Occipital lobe (tissue), 2 donors: ENCODE measurements around the gene QPCTL. TPM values are rescaled to one million over a fixed set of nuclear protein-coding genes. Genes with fewer than 3 reads are reported as not detected.

ENCODE experiments used
- small RNA-seq: library from RNA; depleted of rRNA; stranded (forward); fragments of <200 nt; gene quantifications from one replicate; pipeline ENCODE3, GENCODE V24; 2014
- total RNA-seq: library from RNA; depleted of rRNA; stranded (reverse); fragments of >200 nt; gene quantifications from one replicate; pipeline ENCODE4 v1.2.3, GENCODE V29; 2014

The QPCTL gene
- total RNA-seq, 1 donor from 2014 or later = 8.0 TPM

Small RNAs within 50 kb of the gene (small RNA-seq; reads per million reads assigned to genes)
- gene MIR642A (not detected), gene RN7SL836P (0.46 reads per million, percentile 45 among the genes with 10 or more reads in this experiment)

Other genes with a start within 250 kb of the QPCTL start
- 2.2 TPM for gene FOSB, start 224.7 kb upstream of the QPCTL start, total RNA-seq
- gene RTN2, start 195.6 kb upstream of the QPCTL start, total RNA-seq = 56.8 TPM
- gene PPM1N, start 194.2 kb upstream of the QPCTL start, total RNA-seq = 0.47 TPM
- gene VASP, start 185.2 kb upstream of the QPCTL start, total RNA-seq = 8.4 TPM
- gene OPA3, start 107.9 kb upstream of the QPCTL start, total RNA-seq = 2.0 TPM
- 0.16 TPM for gene GPR4, start 90.5 kb upstream of the QPCTL start, total RNA-seq
- gene EML2, start 53.3 kb upstream of the QPCTL start, total RNA-seq = 15.8 TPM
- not detected for gene GIPR, start 24.4 kb upstream of the QPCTL start, total RNA-seq
- gene SNRPD2, start 713 bp upstream of the QPCTL start, total RNA-seq = 108 TPM
- 11.4 TPM for gene FBXO46, start 38.2 kb downstream of the QPCTL start, total RNA-seq
- not detected for gene MEIOSIN, start 40.8 kb downstream of the QPCTL start, total RNA-seq
- 1.2 TPM for gene SIX5, start 76.6 kb downstream of the QPCTL start, total RNA-seq
- 16.7 TPM for gene DMPK, start 89.8 kb downstream of the QPCTL start, total RNA-seq
- gene DMWD, start 100.2 kb downstream of the QPCTL start, total RNA-seq = 41.0 TPM
- 0.16 TPM for gene RSPH6A, start 122.6 kb downstream of the QPCTL start, total RNA-seq
- 16.4 TPM for gene SYMPK, start 170.5 kb downstream of the QPCTL start, total RNA-seq
- gene FOXA3, start 171.7 kb downstream of the QPCTL start, total RNA-seq = not detected
- gene IRF2BP1, start 193.5 kb downstream of the QPCTL start, total RNA-seq = 32.1 TPM
- 0.78 TPM for gene MYPOP, start 209.9 kb downstream of the QPCTL start, total RNA-seq
- not detected for gene NANOS2, start 222.1 kb downstream of the QPCTL start, total RNA-seq